Spleen (tissue), 7 donors: Measurements from ENCODE around the gene KIAA2012.

Experiments
- POLR2A ChIP-seq, 3 donors: fragments of 450-650 bp; IDR thresholded peaks; one replicate each; pipeline ENCODE4 v1.5.1; 2017; ENCODE audit warnings: antibody characterized with exemption in 3 of 3, mild to moderate bottlenecking in 1 of 3
- POLR2AphosphoS5 ChIP-seq, 3 donors: sonication (generic); formaldehyde crosslinking; IDR thresholded peaks; one replicate each; pipeline ENCODE4 v1.5.1; 2017; ENCODE audit warnings: antibody characterized with exemption in 3 of 3
- TF ChIP-seq, protein P1 (sequence below), 11 experiments: fragments of 200-600 bp in 7 of 11; fragments of 450-650 bp in 4 of 11; sonication (generic) in 4 of 11; IDR thresholded peaks in 8 of 11; conservative IDR thresholded peaks in 3 of 11; 1 replicate in 7 of 11; 2 replicates in 4 of 11; pipeline versions ENCODE4 v1.4.0 to v1.8.0; 2016 to 2021; ENCODE audit warnings: antibody characterized with exemption in 11 of 11, inconsistent platforms in 4 of 11, mild to moderate bottlenecking in 1 of 11
- donor health status: DM: no; HTN: no; CAD: no; lungs with moderate emphysema.
- donor health status: DM: no; HTN: no; CAD: no.
- donor health status: DM: no; HTN: no; CAD: no.

DNA sequence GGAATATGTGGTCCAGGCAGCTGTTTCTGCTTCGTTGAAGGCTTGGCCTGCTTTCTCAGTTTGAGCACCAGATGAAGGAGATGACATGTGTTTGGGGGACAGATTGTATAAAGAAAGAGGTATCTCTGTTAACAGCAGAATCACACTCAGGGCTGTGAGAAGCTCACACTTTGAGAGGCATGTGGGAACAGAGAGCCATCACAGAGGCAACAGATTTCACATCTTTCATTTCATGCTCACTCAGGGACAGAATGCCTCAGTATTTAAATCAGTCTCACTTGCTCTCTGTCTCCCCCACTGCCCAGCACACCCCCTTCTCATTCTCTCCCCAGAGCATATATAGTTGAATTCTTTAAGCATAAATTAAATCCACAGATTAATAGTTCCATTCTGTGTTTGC, 37.4 kb downstream of the KIAA2012 start:
- TF ChIP-seq, protein P1, sequence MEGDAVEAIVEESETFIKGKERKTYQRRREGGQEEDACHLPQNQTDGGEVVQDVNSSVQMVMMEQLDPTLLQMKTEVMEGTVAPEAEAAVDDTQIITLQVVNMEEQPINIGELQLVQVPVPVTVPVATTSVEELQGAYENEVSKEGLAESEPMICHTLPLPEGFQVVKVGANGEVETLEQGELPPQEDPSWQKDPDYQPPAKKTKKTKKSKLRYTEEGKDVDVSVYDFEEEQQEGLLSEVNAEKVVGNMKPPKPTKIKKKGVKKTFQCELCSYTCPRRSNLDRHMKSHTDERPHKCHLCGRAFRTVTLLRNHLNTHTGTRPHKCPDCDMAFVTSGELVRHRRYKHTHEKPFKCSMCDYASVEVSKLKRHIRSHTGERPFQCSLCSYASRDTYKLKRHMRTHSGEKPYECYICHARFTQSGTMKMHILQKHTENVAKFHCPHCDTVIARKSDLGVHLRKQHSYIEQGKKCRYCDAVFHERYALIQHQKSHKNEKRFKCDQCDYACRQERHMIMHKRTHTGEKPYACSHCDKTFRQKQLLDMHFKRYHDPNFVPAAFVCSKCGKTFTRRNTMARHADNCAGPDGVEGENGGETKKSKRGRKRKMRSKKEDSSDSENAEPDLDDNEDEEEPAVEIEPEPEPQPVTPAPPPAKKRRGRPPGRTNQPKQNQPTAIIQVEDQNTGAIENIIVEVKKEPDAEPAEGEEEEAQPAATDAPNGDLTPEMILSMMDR (IDR thresholded peaks at IDR 0.05 in 8 of 11, conservative IDR thresholded peaks at IDR 0.05 in 3 of 11) = no peak
- no peak for TF ChIP-seq POLR2A (IDR thresholded peaks at IDR 0.05)
- TF ChIP-seq POLR2AphosphoS5 (IDR thresholded peaks at IDR 0.05) = no peak
